Stomach (tissue), 4 donors: ENCODE data around the gene TRAF1.

ENCODE experiments used
- CTCF ChIP-seq, 7 experiments: fragments of 450-650 bp in 4 of 7; fragments of 200-600 bp in 3 of 7; sonication (generic) in 3 of 7; IDR thresholded peaks; one replicate each; pipeline ENCODE4 v1.5.1; 2016 to 2019; ENCODE audit warnings: antibody characterized with exemption in 7 of 7, control low read depth in 2 of 7, mild to moderate bottlenecking in 1 of 7
- POLR2A ChIP-seq, 4 donors: fragments of 450-650 bp; IDR thresholded peaks; one replicate each; pipeline ENCODE4 v1.6.1; 2016; ENCODE audit warnings: antibody characterized with exemption in 4 of 4, control low read depth in 2 of 4, mild to moderate bottlenecking in 1 of 4, moderate library complexity in 1 of 4
- POLR2AphosphoS5 ChIP-seq, 3 donors: sonication (generic); formaldehyde crosslinking; IDR thresholded peaks; one replicate each; pipeline ENCODE4 v1.6.1; 2016; ENCODE audit warnings: antibody characterized with exemption in 3 of 3

GRCh38 chr9:120951960-120952618 lies 25.5 kb upstream of the TRAF1 start:
- no peak for TF ChIP-seq CTCF (IDR thresholded peaks at IDR 0.05)
- no peak for TF ChIP-seq POLR2A (IDR thresholded peaks at IDR 0.05)
- TF ChIP-seq POLR2AphosphoS5 (IDR thresholded peaks at IDR 0.05) = no peak
